ENCODE measurements around the gene RHPN2.
A peak's percentile ranks its signal among the peaks of the same experiment; 100 is the strongest.

The RHPN2 gene

GRCh38 chr19:32977280-32977679 is 87.4 kb downstream of the RHPN2 start:
- Histone ChIP-seq H3K4me3 (no peak overlapping the region), H3K27ac (no peak overlapping the region)
- TF ChIP-seq CTCF (IDR thresholded peaks at IDR 0.05) = no peak
- no peak for DNase-seq (ENCODE audit: low spot score)

DNA sequence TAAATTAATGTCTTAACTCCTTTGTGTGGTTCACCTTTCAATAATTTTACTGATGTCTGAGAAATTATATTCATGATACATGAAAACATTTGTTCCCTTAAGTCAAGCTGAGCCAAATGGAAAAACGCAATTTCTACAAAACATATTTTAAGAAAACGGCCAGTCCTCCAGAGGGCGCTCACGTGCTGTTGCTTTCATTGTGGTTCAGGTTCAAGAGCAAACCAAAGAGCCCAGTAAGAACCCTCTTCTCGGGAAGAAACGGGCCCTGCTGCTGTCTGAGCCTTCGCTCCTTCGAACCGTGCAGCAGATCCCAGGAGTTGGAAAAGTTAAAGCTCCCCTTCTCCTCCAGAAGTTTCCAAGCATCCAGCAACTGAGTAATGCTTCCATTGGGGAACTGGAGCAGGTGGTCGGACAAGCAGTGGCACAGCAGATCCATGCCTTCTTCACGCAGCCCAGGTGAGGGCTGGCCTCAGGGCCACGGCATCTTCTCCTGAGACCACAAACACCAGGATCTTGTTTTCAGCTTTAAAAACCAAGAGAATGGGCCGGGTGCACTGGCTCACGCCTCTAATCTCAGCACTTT is 88.4 kb downstream of the RHPN2 start:
- no peak for TF ChIP-seq CTCF (IDR thresholded peaks at IDR 0.05)
- Histone ChIP-seq H3K27ac (no peak overlapping the region), H3K4me3 (no peak overlapping the region)
- no peak for DNase-seq (ENCODE audit: low spot score)

DNA sequence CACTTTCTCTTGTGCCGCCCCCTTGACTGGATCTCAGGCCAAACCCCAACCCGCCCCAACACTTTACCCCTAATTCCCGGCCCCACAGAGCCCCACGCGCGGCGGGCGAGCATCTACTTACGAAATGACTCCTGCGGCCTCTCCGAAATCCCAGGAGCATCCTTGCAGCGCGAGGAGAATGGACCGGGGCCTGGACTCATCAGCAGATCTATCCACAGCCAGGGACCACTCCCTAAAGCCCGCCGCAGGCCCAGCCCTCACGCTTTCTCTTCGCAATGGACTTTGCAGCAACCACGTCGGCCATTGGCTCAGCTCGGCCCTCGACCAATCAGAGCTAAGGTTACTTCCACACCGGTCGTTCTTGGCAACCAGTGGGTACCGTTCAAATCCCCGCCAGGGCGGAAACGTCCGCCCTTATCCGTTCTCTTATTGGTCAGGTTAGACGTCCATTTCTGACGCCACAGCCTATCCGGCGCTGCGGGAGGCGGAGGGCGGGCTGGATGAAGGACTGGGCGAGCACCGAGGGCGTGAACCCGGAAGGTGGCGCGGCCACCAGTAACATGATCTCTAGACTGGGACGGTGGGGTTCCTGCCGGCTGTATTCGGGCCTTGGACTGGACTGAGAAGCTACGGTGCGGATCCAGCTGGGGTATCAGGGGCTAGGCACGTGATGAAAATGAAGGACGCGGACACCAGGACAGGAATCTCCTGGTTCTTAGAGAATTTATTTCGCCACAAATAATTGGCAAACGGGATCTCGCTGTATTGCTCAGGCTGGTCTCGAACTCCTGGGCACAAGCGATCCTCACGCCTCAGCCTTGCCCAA is 92.8 kb downstream of the RHPN2 start, which contains the start of the genes CEP89 and FAAP24:
TSS of gene CEP89 (minus strand) at position 244 of the 826 bp plus-strand sequence. CDS start at position 160, 84 bp downstream.
TSS of gene FAAP24 (plus strand) at position 528 of the 826 bp plus-strand sequence. CDS start 955 bp downstream, outside the sequence.
- TF ChIP-seq CTCF (IDR thresholded peaks at IDR 0.05) = no peak
- peak within 1 kb of the TSS; percentile 59 to 87 for H3K27ac ChIP-seq
- H3K4me3 ChIP-seq = peak within 1 kb of the TSS; percentile 91
- DNase-seq (ENCODE audit: low spot score) = peak; percentile 99

- Histone ChIP-seq H3K27ac (no peak overlapping the region), H3K4me3 (peak overlapping the region; percentile 91)
- no peak for TF ChIP-seq CTCF (IDR thresholded peaks at IDR 0.05)
- no peak for DNase-seq (ENCODE audit: low spot score)
Observed at GRCh38 chr19:32971012-32971595, 93.6 kb downstream of the RHPN2 start.

- Histone ChIP-seq H3K4me3 (no peak overlapping the region), H3K27ac (no peak overlapping the region)
- DNase-seq (ENCODE audit: low spot score) = no peak
- no peak for TF ChIP-seq CTCF (IDR thresholded peaks at IDR 0.05)
Observed at GRCh38 chr19:32969549-32969948, 95.1 kb downstream of the RHPN2 start.

GRCh38 chr19:32966750-32967149 is 97.9 kb downstream of the RHPN2 start:
- no peak overlapping the region for H3K27ac ChIP-seq
- DNase-seq (ENCODE audit: low spot score) = no peak
- H3K4me3 ChIP-seq = no peak overlapping the region
- no peak for TF ChIP-seq CTCF (IDR thresholded peaks at IDR 0.05)

Measured in coronary artery (tissue), 2 donors.